ENCODE data around the gene KCNN3.
"Not testable (repeated sequence)": the region's sequence is repeated elsewhere in the genome, so short reads cannot be mapped to it uniquely, and the experiment has no call there.

KCNN3 gene

DNA sequence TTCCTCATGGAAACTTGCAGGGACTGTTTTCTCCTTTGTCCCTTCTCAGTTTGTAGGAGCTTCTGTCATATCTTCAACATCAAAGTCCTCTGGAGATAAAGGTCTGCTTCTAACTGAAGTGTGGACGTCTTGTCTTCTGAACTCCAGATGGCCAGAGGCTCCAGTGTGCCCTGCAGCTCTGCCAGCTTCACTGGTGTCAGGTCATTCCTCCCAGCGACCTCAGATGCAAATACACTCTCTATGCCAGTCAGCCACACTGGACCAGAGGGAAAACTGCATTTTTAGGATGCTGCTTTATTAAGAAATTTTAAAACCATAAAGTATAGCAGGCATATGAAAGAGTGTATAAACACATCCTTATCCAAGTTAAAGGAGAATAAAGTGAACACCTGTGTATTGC, 183.6 kb downstream of the KCNN3 start:
- H3K9me2 ChIP-seq (replicated peaks; ENCODE audit: insufficient read depth, low read length) = no peaks in the 10 kb centered on the region
- no peaks in the 10 kb centered on the region for H3K79me2 ChIP-seq (ENCODE audit: low read length)
- H3K4me1 ChIP-seq (ENCODE audit: low read length) = peaks cover 21% of the 10 kb centered on the region
- no peaks in the 10 kb centered on the region for H3K27me3 ChIP-seq (replicated peaks; ENCODE audit: insufficient read depth, low read length)
- no peaks in the 10 kb centered on the region for H3K9me3 ChIP-seq (replicated peaks; ENCODE audit: insufficient read depth, low read length)
- peak overlapping the region; percentile 4 for H2AFZ ChIP-seq (ENCODE audit: low read length)
- 0 out of 2 replicates have a peak overlapping the region, but pooled peaks have one; percentile 0 for H3K4me3 ChIP-seq (ENCODE audit: low read length)
- peak overlapping the region; percentile 25 for H3K4me2 ChIP-seq (ENCODE audit: low read depth, low read length)
- peak overlapping the region; percentile 5; the same call in 1 of the 2 replicates for H3K9ac ChIP-seq (ENCODE audit: low read length)
- peak overlapping the region; percentile 60 for H3K27ac ChIP-seq (ENCODE audit: low read length)
- peak; percentile 37 for DNase-seq
- peaks cover 12% of the 10 kb centered on the region for H3F3A ChIP-seq (ENCODE audit: insufficient read depth, low read length)
- no peaks in the 10 kb centered on the region for H3K36me3 ChIP-seq (replicated peaks; ENCODE audit: insufficient read depth, low read length)
- TF ChIP-seq EZH2 (optimal IDR thresholded peaks at IDR 0.05; ENCODE audit: low read depth, low read length) (no peak), EZH2phosphoT487 (IDR thresholded peaks at IDR 0.05; ENCODE audit: low read length) (no peak), CTCF (IDR thresholded peaks at IDR 0.05; ENCODE audit: low read length) (no peak)
- no peaks in the 10 kb centered on the region for H4K20me1 ChIP-seq (ENCODE audit: insufficient read depth, low read length)

- Histone ChIP-seq H2AFZ (ENCODE audit: low read length) (no peak overlapping the region), H3K4me3 (ENCODE audit: low read length) (no peak overlapping the region), H3K27ac (ENCODE audit: low read length) (no peak overlapping the region), H3K4me1 (ENCODE audit: low read length) (peaks cover 21% of the 10 kb centered on the region), H3K4me2 (ENCODE audit: low read depth, low read length) (no peak overlapping the region), H3K9me2 (replicated peaks; ENCODE audit: insufficient read depth, low read length) (no peaks in the 10 kb centered on the region), H3K27me3 (replicated peaks; ENCODE audit: insufficient read depth, low read length) (no peaks in the 10 kb centered on the region), H3K36me3 (replicated peaks; ENCODE audit: insufficient read depth, low read length) (no peaks in the 10 kb centered on the region), H4K20me1 (ENCODE audit: insufficient read depth, low read length) (no peaks in the 10 kb centered on the region), H3F3A (ENCODE audit: insufficient read depth, low read length) (peaks cover 12% of the 10 kb centered on the region), H3K9ac (ENCODE audit: low read length) (no peak overlapping the region), H3K79me2 (ENCODE audit: low read length) (no peaks in the 10 kb centered on the region), H3K9me3 (replicated peaks; ENCODE audit: insufficient read depth, low read length) (no peaks in the 10 kb centered on the region)
- DNase-seq = no peak
- no peak for TF ChIP-seq EZH2phosphoT487 (IDR thresholded peaks at IDR 0.05; ENCODE audit: low read length)
- no peak for TF ChIP-seq CTCF (IDR thresholded peaks at IDR 0.05; ENCODE audit: low read length)
- TF ChIP-seq EZH2 (optimal IDR thresholded peaks at IDR 0.05; ENCODE audit: low read depth, low read length) = no peak
Measured at GRCh38 chr1:154683820-154684219, 186.3 kb downstream of the KCNN3 start.

- Histone ChIP-seq H3K4me3 (ENCODE audit: low read length) (no peak overlapping the region), H3K79me2 (ENCODE audit: low read length) (no peaks in the 10 kb centered on the region), H3K36me3 (replicated peaks; ENCODE audit: insufficient read depth, low read length) (no peaks in the 10 kb centered on the region), H3K4me2 (ENCODE audit: low read depth, low read length) (no peak overlapping the region), H3K9ac (ENCODE audit: low read length) (no peak overlapping the region), H3K27ac (ENCODE audit: low read length) (no peak overlapping the region), H3K4me1 (ENCODE audit: low read length) (peaks cover 15% of the 10 kb centered on the region), H3F3A (ENCODE audit: insufficient read depth, low read length) (peaks cover 10% of the 10 kb centered on the region), H2AFZ (ENCODE audit: low read length) (no peak overlapping the region), H3K9me2 (replicated peaks; ENCODE audit: insufficient read depth, low read length) (no peaks in the 10 kb centered on the region), H3K9me3 (replicated peaks; ENCODE audit: insufficient read depth, low read length) (no peaks in the 10 kb centered on the region), H3K27me3 (replicated peaks; ENCODE audit: insufficient read depth, low read length) (no peaks in the 10 kb centered on the region), H4K20me1 (ENCODE audit: insufficient read depth, low read length) (no peaks in the 10 kb centered on the region)
- TF ChIP-seq EZH2 (optimal IDR thresholded peaks at IDR 0.05; ENCODE audit: low read depth, low read length) (no peak), CTCF (IDR thresholded peaks at IDR 0.05; ENCODE audit: low read length) (no peak), EZH2phosphoT487 (IDR thresholded peaks at IDR 0.05; ENCODE audit: low read length) (no peak)
- no peak for DNase-seq
Measured at GRCh38 chr1:154682254-154682653, 187.8 kb downstream of the KCNN3 start.

DNA sequence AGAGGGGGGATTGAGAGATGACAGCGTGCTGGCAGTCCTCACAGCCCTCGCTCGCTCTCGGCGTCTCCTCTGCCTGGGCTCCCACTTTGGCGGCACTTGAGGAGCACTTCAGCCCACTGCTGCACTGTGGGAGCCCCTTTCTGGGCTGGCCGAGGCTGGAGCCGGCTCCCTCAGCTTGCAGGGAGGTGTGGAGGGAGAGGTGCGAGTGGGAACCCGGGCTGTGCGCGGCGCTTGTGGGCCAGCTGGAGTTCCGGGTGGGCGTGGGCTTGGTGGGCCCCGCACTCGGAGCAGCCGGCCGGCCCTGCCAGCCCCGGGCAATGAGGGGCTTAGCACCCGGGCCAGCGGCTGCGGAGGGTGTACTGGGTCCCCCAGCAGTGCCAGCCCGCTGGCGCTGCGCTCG, 192.2 kb downstream of the KCNN3 start:
- H3K36me3 ChIP-seq (replicated peaks; ENCODE audit: insufficient read depth, low read length); H2AFZ ChIP-seq (ENCODE audit: low read length); H3K4me1 ChIP-seq (ENCODE audit: low read length); DNase-seq; H3K9me2 ChIP-seq (replicated peaks; ENCODE audit: insufficient read depth, low read length); H3K27me3 ChIP-seq (replicated peaks; ENCODE audit: insufficient read depth, low read length); H3K4me2 ChIP-seq (ENCODE audit: low read depth, low read length); H3K4me3 ChIP-seq (ENCODE audit: low read length); H4K20me1 ChIP-seq (ENCODE audit: insufficient read depth, low read length); H3K79me2 ChIP-seq (ENCODE audit: low read length); H3K9me3 ChIP-seq (replicated peaks; ENCODE audit: insufficient read depth, low read length); H3K9ac ChIP-seq (ENCODE audit: low read length); H3K27ac ChIP-seq (ENCODE audit: low read length); H3F3A ChIP-seq (ENCODE audit: insufficient read depth, low read length): not testable (repeated sequence)

GRCh38 chr1:154676847-154677246, 193.2 kb downstream of the KCNN3 start:
- H3K4me2 ChIP-seq (ENCODE audit: low read depth, low read length); H4K20me1 ChIP-seq (ENCODE audit: insufficient read depth, low read length); H3K4me3 ChIP-seq (ENCODE audit: low read length); H2AFZ ChIP-seq (ENCODE audit: low read length); H3K79me2 ChIP-seq (ENCODE audit: low read length); H3K36me3 ChIP-seq (replicated peaks; ENCODE audit: insufficient read depth, low read length); H3K27ac ChIP-seq (ENCODE audit: low read length); H3K9me2 ChIP-seq (replicated peaks; ENCODE audit: insufficient read depth, low read length); H3K27me3 ChIP-seq (replicated peaks; ENCODE audit: insufficient read depth, low read length); DNase-seq; H3K9me3 ChIP-seq (replicated peaks; ENCODE audit: insufficient read depth, low read length); H3K9ac ChIP-seq (ENCODE audit: low read length); H3F3A ChIP-seq (ENCODE audit: insufficient read depth, low read length); H3K4me1 ChIP-seq (ENCODE audit: low read length): not testable (repeated sequence)

DNA sequence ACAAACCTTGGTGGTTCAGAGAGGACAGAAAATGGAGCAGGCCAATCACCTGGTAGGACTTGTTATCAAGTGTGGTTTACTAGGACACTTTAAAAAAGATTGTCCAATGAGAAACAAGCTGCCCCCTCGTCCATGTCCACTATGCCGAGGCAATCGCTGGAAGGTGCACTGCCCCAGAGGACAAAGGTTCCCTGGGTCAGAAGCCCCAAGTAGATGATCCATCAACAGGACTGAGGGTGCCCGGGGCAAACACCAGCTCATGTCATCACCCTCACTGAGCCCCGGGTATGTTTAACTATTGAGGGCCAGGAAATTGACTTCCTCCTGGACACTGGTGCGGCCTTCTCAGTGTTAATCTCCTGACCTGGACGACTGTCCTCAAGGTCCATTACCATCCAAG, 195.6 kb downstream of the KCNN3 start:
- H3K27me3 ChIP-seq (replicated peaks; ENCODE audit: insufficient read depth, low read length); DNase-seq; H3K9ac ChIP-seq (ENCODE audit: low read length); H3K36me3 ChIP-seq (replicated peaks; ENCODE audit: insufficient read depth, low read length); H3K4me2 ChIP-seq (ENCODE audit: low read depth, low read length); H3K79me2 ChIP-seq (ENCODE audit: low read length); H3K4me3 ChIP-seq (ENCODE audit: low read length); H3K27ac ChIP-seq (ENCODE audit: low read length); H3K9me2 ChIP-seq (replicated peaks; ENCODE audit: insufficient read depth, low read length); H4K20me1 ChIP-seq (ENCODE audit: insufficient read depth, low read length); H3F3A ChIP-seq (ENCODE audit: insufficient read depth, low read length); H3K4me1 ChIP-seq (ENCODE audit: low read length); H3K9me3 ChIP-seq (replicated peaks; ENCODE audit: insufficient read depth, low read length); H2AFZ ChIP-seq (ENCODE audit: low read length): not testable (repeated sequence)
